NCI-H187 treated with DMSO at 0.1 percent for 48 hours (cell line): Measurements from ENCODE around the gene CLK4.

ENCODE experiments used
- DNase-seq: peaks from one replicate; lab custom pipeline; 2025; lab: John Stamatoyannopoulos, UW

Gene CLK4

GRCh38 chr5:178637356-178638074, 10.7 kb upstream of the CLK4 start:
- no peak for DNase-seq

- DNase-seq, result no peak
Measured at GRCh38 chr5:178632285-178632684, 5.4 kb upstream of the CLK4 start.

GRCh38 chr5:178630951-178631350, 4.1 kb upstream of the CLK4 start:
- no peak for DNase-seq

GRCh38 chr5:178630475-178630930, 3.7 kb upstream of the CLK4 start:
- DNase-seq, result no peak

- no peak for DNase-seq
Measured at GRCh38 chr5:178627259-178627598, 379 bp upstream of the CLK4 start.

GRCh38 chr5:178625679-178626483, 969 bp downstream of the CLK4 start:
- DNase-seq, result no peak

- no peak for DNase-seq
Measured at GRCh38 chr5:178624631-178625546, 2.0 kb downstream of the CLK4 start.

- no peak for DNase-seq
Measured at GRCh38 chr5:178622679-178623247, 4.1 kb downstream of the CLK4 start.

GRCh38 chr5:178619390-178619789, 7.5 kb downstream of the CLK4 start:
- no peak for DNase-seq

GRCh38 chr5:178612299-178612698, 14.6 kb downstream of the CLK4 start:
- no peak for DNase-seq

GRCh38 chr5:178606269-178606668, 20.6 kb downstream of the CLK4 start:
- no peak for DNase-seq

GRCh38 chr5:178605788-178606187, 21.1 kb downstream of the CLK4 start:
- DNase-seq, result no peak

GRCh38 chr5:178602752-178603151, 24.1 kb downstream of the CLK4 start:
- DNase-seq, result no peak

GRCh38 chr5:178595750-178596149, 31.1 kb downstream of the CLK4 start:
- no peak for DNase-seq

- no peak for DNase-seq
Measured at GRCh38 chr5:178595150-178595549, 31.7 kb downstream of the CLK4 start.

GRCh38 chr5:178590924-178591423, 35.9 kb downstream of the CLK4 start:
- DNase-seq, result no peak

GRCh38 chr5:178590141-178590923, 36.5 kb downstream of the CLK4 start, which contains the start of gene COL23A1:
Gene COL23A1 (minus strand): TSS chr5:178590393.
- no peak for DNase-seq

GRCh38 chr5:178589180-178590140, 37.4 kb downstream of the CLK4 start:
- DNase-seq, result no peak

- no peak for DNase-seq
Measured at GRCh38 chr5:178588769-178589168, 38.1 kb downstream of the CLK4 start.
